Aorta (tissue), 5 donors: ENCODE results near the gene GMPPB. TPM values are rescaled to one million over a fixed set of nuclear protein-coding genes. Genes with fewer than 3 reads are reported as not detected.
"Not testable (repeated sequence)": the region's sequence is repeated elsewhere in the genome, so short reads cannot be mapped to it uniquely, and the experiment has no call there.

Source experiments
- ATAC-seq: fragments of 200-7000 bp; cut with Tn5 transposase; one replicate; pipeline ENCODE4 v1.9.1; 2022; ENCODE audit warnings: moderate library complexity; ENCODE audit not compliant: low FRiP score
- DNase-seq, 2 donors: peaks; one replicate each; pipeline ENCODE4 v3.0.0-alpha.2; 2020
- H3K27ac ChIP-seq, 2 donors: one replicate each; pipeline ENCODE4 v1.5.1; 2013; ENCODE audit warnings: low read length in 2 of 2, mild to moderate bottlenecking in 2 of 2, moderate library complexity in 2 of 2, control low read depth in 1 of 2, inconsistent platforms in 1 of 2, low read depth in 1 of 2
- H3K27me3 ChIP-seq, 2 donors: one replicate each; pipeline ENCODE4 v1.6.1; 2013; ENCODE audit warnings: control low read depth in 1 of 2, low read length in 1 of 2, mild to moderate bottlenecking in 1 of 2, moderate library complexity in 1 of 2; ENCODE audit not compliant: insufficient read depth in 2 of 2, control insufficient read depth in 1 of 2
- H3K36me3 ChIP-seq, 2 donors: one replicate each; pipeline ENCODE4 v1.6.1; 2013; ENCODE audit warnings: control low read depth in 1 of 2, low read length in 1 of 2, mild to moderate bottlenecking in 1 of 2; ENCODE audit not compliant: insufficient read depth in 2 of 2, control insufficient read depth in 1 of 2
- H3K4me1 ChIP-seq, 2 donors: one replicate each; pipeline ENCODE4 v1.6.1; 2013; ENCODE audit warnings: low read length in 2 of 2, control low read depth in 1 of 2, mild to moderate bottlenecking in 1 of 2, moderate library complexity in 1 of 2; ENCODE audit not compliant: insufficient read depth in 2 of 2, control insufficient read depth in 1 of 2
- H3K4me3 ChIP-seq, 2 donors: one replicate each; pipeline ENCODE4 v1.5.1; 2013; ENCODE audit warnings: low read length in 2 of 2, control low read depth in 1 of 2, mild to moderate bottlenecking in 1 of 2
- H3K9me3 ChIP-seq: one replicate; pipeline ENCODE4 v1.6.1; 2013; ENCODE audit warnings: mild to moderate bottlenecking, low read length; ENCODE audit not compliant: control insufficient read depth
- WGBS, 2 donors: extraction: QIAGEN DNeasy Blood & Tissue Kit; methylation state at CpG; one replicate each; pipeline ENCODE4 v1.1.7; 2013; 5-methylcytosine and 5-hydroxymethylcytosine counted together
- intact Hi-C, 2 donors: fragments of 100-400 bp; cut with DNase I; formaldehyde crosslinking; loops; one replicate each; pipeline versions ENCODE4 v1.14.2 to v1.15.0; 2022
- polyA plus RNA-seq, 2 donors: library from polyadenylated mRNA; stranded (reverse); fragments of 200-250 nt; gene quantifications; one replicate each; pipeline ENCODE4 v1.2.3, GENCODE V29; 2013
- total RNA-seq, 2 donors: library from RNA; stranded (reverse); fragmentation: NEBNext Ultra II Directional; extraction: Animal tissue kit (Norgen Biotek cat#: 25700); gene quantifications; one replicate each; pipeline ENCODE4 v1.2.1, GENCODE V29; 2021
- donor health status: healthy with polysubstance abuse.
- donor health status: Bipolar disorder and iron deficiency.
- donor health status: DM: no; HTN: no; CAD: no.
- donor health status: DM: no; HTN: no; CAD: no.
- donor health status: DM: yes; HTN: yes; CAD: no.

The GMPPB gene
- total and polyA plus RNA-seq, 4 donors, result 13.4 to 39.6 (median 26.9) TPM

DNA sequence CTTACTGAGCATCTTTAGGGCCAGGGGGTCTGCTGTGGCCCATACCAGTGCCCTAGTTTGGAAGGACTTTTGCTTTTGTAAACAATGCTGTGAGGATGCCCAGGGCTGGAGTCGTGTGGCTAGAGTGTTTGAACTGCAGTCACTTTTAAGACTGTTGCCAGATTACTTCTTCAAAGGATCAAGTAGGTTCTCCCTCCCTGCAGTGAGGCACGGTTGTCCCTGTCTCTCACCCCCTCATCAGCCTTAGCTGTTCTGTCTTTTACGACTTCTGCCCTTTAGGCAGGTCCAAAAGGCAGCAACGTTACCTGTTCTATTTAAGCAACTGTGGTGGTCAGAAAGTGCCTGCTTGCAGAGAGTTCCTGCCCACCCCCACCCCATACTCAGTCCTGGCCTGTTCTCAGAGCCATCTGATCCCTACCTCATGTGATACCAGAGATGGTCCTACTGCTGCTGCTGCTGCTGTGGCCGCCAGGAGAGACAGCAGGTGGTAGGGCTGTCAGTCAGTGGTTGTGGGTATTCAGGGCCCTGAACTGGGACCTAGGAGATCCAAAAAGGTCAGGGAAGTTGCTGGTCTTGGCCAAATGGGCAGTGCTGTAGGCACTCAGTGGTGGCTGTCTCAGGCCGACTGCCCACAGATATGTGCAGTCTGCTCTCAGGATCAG is 29.2 kb downstream of the GMPPB start:
- H3K4me1 ChIP-seq, DNase-seq, H3K9me3 ChIP-seq, H3K27ac ChIP-seq, H3K4me3 ChIP-seq, H3K36me3 ChIP-seq, intact Hi-C loops, H3K27me3 ChIP-seq, ATAC-seq: not testable (repeated sequence)
- WGBS, 2 donors, result 51 to 59% methylated on average over 6 of the region's 6 CpGs

GRCh38 chr3:49691481-49691880 is 32.3 kb downstream of the GMPPB start:
- DNase-seq, H3K4me3 ChIP-seq, H3K27me3 ChIP-seq, intact Hi-C loops, H3K36me3 ChIP-seq, H3K4me1 ChIP-seq, H3K27ac ChIP-seq, H3K9me3 ChIP-seq, ATAC-seq: not testable (repeated sequence)
- 87 to 95% methylated on average over 3 of the region's 3 CpGs for WGBS, 2 donors

- WGBS, 2 donors, result 85 to 90% methylated on average over 3 of the region's 3 CpGs
- H3K4me1 ChIP-seq, H3K4me3 ChIP-seq, H3K9me3 ChIP-seq, ATAC-seq, DNase-seq, H3K27ac ChIP-seq, intact Hi-C loops, H3K36me3 ChIP-seq, H3K27me3 ChIP-seq: not testable (repeated sequence)
These were observed 32.9 kb downstream of the GMPPB start for GRCh38 chr3:49690856-49691255.

DNA sequence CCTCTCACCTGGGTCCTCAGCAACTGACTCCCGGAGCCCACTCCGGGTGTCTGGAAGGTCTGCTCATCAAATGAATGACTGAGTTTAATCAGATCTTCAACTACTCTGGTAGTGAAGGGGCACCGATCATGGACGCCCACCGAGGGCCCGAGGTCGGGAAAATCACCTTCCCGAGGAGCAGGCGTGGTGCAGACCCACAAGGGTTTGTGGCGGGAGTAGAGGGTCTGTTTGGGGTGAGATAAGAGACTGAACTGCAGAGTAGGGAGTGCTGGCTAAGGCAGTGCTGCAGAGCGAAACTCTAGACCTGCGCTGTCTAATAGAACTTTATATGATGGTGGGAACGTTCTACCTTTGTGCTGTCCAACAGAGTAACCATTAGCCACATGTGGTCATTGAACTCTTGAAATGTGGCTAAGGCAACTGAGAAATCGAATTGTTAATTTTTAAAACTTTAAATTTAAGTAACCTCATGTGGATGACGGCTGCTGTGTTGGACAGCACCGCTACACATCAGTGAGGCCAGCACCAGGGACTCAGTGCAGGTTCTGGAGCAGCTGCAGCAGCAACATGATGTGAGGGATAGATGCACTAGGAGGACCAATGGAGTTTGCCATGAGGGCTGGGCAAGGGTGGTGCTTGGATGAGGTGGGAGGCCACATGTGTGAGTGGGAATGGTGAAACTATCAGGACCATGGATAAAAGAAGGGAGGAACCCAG is 33.7 kb downstream of the GMPPB start:
- H3K9me3 ChIP-seq, H3K27ac ChIP-seq, intact Hi-C loops, DNase-seq, H3K36me3 ChIP-seq, H3K4me1 ChIP-seq, ATAC-seq, H3K27me3 ChIP-seq: not testable (repeated sequence)
- WGBS, 2 donors, result 6 to 8% methylated on average over 16 of the region's 16 CpGs
- H3K4me3 ChIP-seq, result peak overlapping the region; percentile 42 to 84

- intact Hi-C loops, result no loop called here
- Histone ChIP-seq H3K27me3 (no peaks in the 10 kb centered on the region), H3K9me3 (no peaks in the 10 kb centered on the region), H3K4me3 (peak within 1 kb of the TSS; percentile 42 to 84), H3K4me1 (no peaks in the 10 kb centered on the region), H3K36me3 (no peaks in the 10 kb centered on the region), H3K27ac (peak within 1 kb of the TSS in 1 of 2 donors; percentile 34)
- DNase-seq (peak; percentile 93 to 98), ATAC-seq (peak; percentile 90)
- WGBS, 2 donors, result 2 to 3% methylated on average over 59 to 66 of the region's 66 CpGs
These were observed 34.5 kb downstream of the GMPPB start, which contains the start of the genes MST1 and RNF123 for GRCh38 chr3:49689046-49689907. Gene MST1, minus strand, starts transcription at chr3:49689474. Its CDS starts 783 bp downstream, at chr3:49688691. Gene RNF123, plus strand, starts transcription at chr3:49689557. Its CDS starts 1,609 bp downstream, at chr3:49691166.

DNA sequence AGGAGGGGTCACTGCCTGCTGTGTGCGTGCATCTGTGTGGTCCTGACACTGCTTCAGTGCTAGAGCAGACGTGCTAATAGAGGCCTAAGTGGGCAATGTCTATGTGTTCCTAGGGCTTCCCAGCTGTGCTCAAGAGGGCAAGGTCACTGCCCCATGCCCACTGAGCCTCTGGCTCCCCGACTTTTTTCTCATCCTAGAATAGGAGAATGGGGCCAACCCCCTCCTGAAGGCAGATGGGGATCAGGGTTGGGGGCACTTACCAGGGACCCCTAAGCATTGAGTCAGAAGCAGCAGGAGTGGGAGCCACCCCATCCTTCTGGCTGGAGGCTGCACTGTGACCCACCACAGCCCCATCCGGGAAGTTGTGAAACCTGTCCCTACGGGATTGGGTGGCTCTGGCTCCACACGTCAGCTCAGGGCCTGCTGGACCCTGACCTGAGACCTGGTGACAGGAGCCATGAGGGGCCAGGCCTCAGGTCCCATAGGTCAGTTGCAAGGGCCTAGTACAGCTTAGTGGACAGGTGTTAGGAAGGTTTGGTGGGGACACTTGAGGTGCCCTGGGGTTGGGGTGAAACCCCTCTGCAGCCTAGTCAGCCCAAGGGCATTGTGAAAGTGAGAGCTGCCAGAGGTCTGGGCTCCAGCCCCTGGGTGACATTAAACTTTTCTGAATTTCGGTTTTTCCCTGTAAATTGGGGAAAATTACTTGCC is 35.3 kb downstream of the GMPPB start:
- 58 to 79% methylated on average over 7 of the region's 7 CpGs for WGBS, 2 donors
- H3K4me1 ChIP-seq, H3K4me3 ChIP-seq, H3K9me3 ChIP-seq, DNase-seq, ATAC-seq, intact Hi-C loops, H3K27ac ChIP-seq, H3K27me3 ChIP-seq, H3K36me3 ChIP-seq: not testable (repeated sequence)

DNA sequence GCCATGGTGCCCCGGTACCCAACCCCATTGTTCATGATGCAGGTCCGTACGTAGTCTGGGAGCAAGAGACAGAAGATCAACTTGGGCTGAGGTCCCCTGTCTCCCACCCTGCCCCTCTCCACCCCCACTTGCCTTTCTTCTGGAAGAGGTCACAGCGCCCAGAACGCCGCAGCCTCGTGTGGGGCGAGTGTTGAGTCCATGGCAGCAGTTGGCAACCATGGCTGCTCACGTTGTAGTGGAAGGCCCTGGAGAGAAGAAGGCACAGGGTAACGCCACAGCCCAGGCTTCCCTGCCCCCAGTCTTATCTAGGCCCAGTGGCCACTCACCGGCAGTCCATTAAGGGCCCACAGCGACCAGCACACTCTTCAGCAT is 36.3 kb downstream of the GMPPB start:
- ATAC-seq, H3K4me1 ChIP-seq, H3K27me3 ChIP-seq, H3K27ac ChIP-seq, H3K9me3 ChIP-seq, intact Hi-C loops, H3K4me3 ChIP-seq, DNase-seq, H3K36me3 ChIP-seq: not testable (repeated sequence)
- WGBS, 2 donors, result 93% methylated on average over 12 of the region's 12 CpGs

GRCh38 chr3:49686769-49687423 is 36.9 kb downstream of the GMPPB start:
- H3K36me3 ChIP-seq, H3K27me3 ChIP-seq, H3K27ac ChIP-seq, H3K4me3 ChIP-seq, intact Hi-C loops, H3K4me1 ChIP-seq, H3K9me3 ChIP-seq: not testable (repeated sequence)
- 9 to 10% methylated on average over 41 to 44 of the region's 44 CpGs for WGBS, 2 donors
- DNase-seq (peak; percentile 77 to 85), ATAC-seq (peak; percentile 9)
